ENCODE data around the gene SLC39A2.

SLC39A2 gene

GRCh38 chr14:21014761-21015190 lies 15.7 kb downstream of the SLC39A2 start (continued):
- peak; percentile 74; the same call in 1 of the 2 replicates for TF ChIP-seq REST (tag by site-specific recombination; IDR thresholded peaks at IDR 0.05)
- TF ChIP-seq ZBTB17 (tag by site-specific recombination; IDR thresholded peaks at IDR 0.05): peak; percentile 20; the same call in 1 of the 2 replicates
- no peak for TF ChIP-seq ZNF510 (tag by site-specific recombination; IDR thresholded peaks at IDR 0.05; ENCODE audit: insufficient replicate concordance)
- no peak for TF ChIP-seq HIC1 (tag by site-specific recombination; IDR thresholded peaks at IDR 0.05)
- no peak for TF ChIP-seq GLIS2 (tag by site-specific recombination; IDR thresholded peaks at IDR 0.05)
- TF ChIP-seq ZBTB20 (tag by site-specific recombination; IDR thresholded peaks at IDR 0.05): no peak
- peak; percentile 89 for TF ChIP-seq ZNF654 (tag by site-specific recombination; IDR thresholded peaks at IDR 0.05; ENCODE audit: low read depth)
- no peak for TF ChIP-seq INSM2 (tag by site-specific recombination; IDR thresholded peaks at IDR 0.05)
- 0 out of 2 replicates have a peak, but pooled peaks have one; percentile 26 for TF ChIP-seq SP7 (tag by site-specific recombination; IDR thresholded peaks at IDR 0.05)
- TF ChIP-seq ZNF610 (tag by site-specific recombination; IDR thresholded peaks at IDR 0.05; ENCODE audit: borderline replicate concordance): no peak
- TF ChIP-seq ZBTB1 (tag by site-specific recombination; IDR thresholded peaks at IDR 0.05): no peak
- no peak for TF ChIP-seq ZNF48 (tag by site-specific recombination; IDR thresholded peaks at IDR 0.05)

GRCh38 chr14:21015312-21015711 lies 16.2 kb downstream of the SLC39A2 start:
- POLR2A ChIA-PET: interaction anchor here (0.5 to 2.5 kb wide), 12 partner anchors 9 to 88 kb away, joined by 3 to 19 read pairs (median 4); partner anchors contain the start of gene NDRG2

More at GRCh38 chr14:21015312-21015711, 16.2 kb downstream of the SLC39A2 start:
- TF ChIP-seq ZNF174 (tag by site-specific recombination; IDR thresholded peaks at IDR 0.05) (no peak), ZNF777 (tag by site-specific recombination; IDR thresholded peaks at IDR 0.05; ENCODE audit: borderline replicate concordance) (no peak), ZNF362 (tag by site-specific recombination; IDR thresholded peaks at IDR 0.05) (no peak), ZNF2 (tag by site-specific recombination; IDR thresholded peaks at IDR 0.05) (no peak), SCRT1 (tag by site-specific recombination; IDR thresholded peaks at IDR 0.05; ENCODE audit: borderline replicate concordance) (no peak)
- H3K4me3 ChIP-seq (ENCODE audit: low read depth, low read length): no peak overlapping the region
- CTCF ChIA-PET: interaction anchor here (0.6 to 7.4 kb wide), 43 partner anchors 10 to 1856 kb away, joined by 3 to 206 read pairs (median 6); partner anchors contain the start of genes ARHGEF40, LRP10, RNASE7 and SLC39A2
- no peak overlapping the region for H3K27ac ChIP-seq (ENCODE audit: extremely low read depth, low read depth, low read length)
- peaks cover 0 to 30% of the 10 kb centered on the region in 2 experiments; a peak in 2 of 3 replicates for H3K36me3 ChIP-seq (ENCODE audit: control insufficient read depth in 2 of 2, insufficient read depth in 1 of 2, low read length in 2 of 2)
- no peaks in the 10 kb centered on the region for H3K4me1 ChIP-seq (ENCODE audit: control insufficient read depth, insufficient read depth, low read length)
- H3K9me3 ChIP-seq (ENCODE audit: control insufficient read depth, insufficient read depth, low read depth, low read length): no peaks in the 10 kb centered on the region
